Brain microvascular endothelial cell (primary cell): Measurements from ENCODE around the gene HHAT.

Experiments used
- DNase-seq: peaks from one replicate; pipeline ENCODE4 v3.0.0-alpha.2; 2020
- H3K27ac ChIP-seq: fragments of 250-450 bp; sonication (Bioruptor Pico); 2 replicates; pipeline ENCODE4 v1.5.1; 2020; ENCODE audit warnings: mild to moderate bottlenecking, moderate library complexity
- H3K27me3 ChIP-seq: fragments of 250-450 bp; sonication (Bioruptor Pico); replicated peaks from 2 replicates; pipeline ENCODE4 v1.5.1; 2020; ENCODE audit warnings: mild to moderate bottlenecking
- H3K36me3 ChIP-seq: fragments of 250-450 bp; sonication (Bioruptor Pico); replicated peaks from 2 replicates; pipeline ENCODE4 v1.5.1; 2020; ENCODE audit warnings: mild to moderate bottlenecking
- H3K4me3 ChIP-seq: 2 replicates; pipeline ENCODE4 v1.5.1; 2011; ENCODE audit warnings: low read depth, mild to moderate bottlenecking, control low read depth, low read length, moderate library complexity
- CTCF ChIP-seq: IDR thresholded peaks from 2 replicates; pipeline ENCODE4 v1.5.1; 2011; ENCODE audit warnings: low read depth, mild to moderate bottlenecking, moderate library complexity, low read length, control low read depth, inconsistent platforms; ENCODE audit errors: missing control alignments
- in situ Hi-C: cut with HindIII; loops from 2 replicates; pipeline ENCODE4 v1.10.0; 2017; ENCODE audit warnings: low sequenced_read_pairs, low pct_ligation_motif_present

HHAT gene

GRCh38 chr1:210298296-210298695, 30.4 kb upstream of the HHAT start:
- H3K4me3 ChIP-seq: no peak overlapping the region
- no peak for TF ChIP-seq CTCF
- H3K36me3 ChIP-seq: no peaks in the 10 kb centered on the region
- in situ Hi-C loops: no loop called here
- peaks cover 14% of the 10 kb centered on the region for H3K27me3 ChIP-seq
- DNase-seq: no peak
- H3K27ac ChIP-seq: no peak overlapping the region

GRCh38 chr1:210298936-210299335, 29.8 kb upstream of the HHAT start:
- Histone ChIP-seq H3K4me3 (no peak overlapping the region), H3K36me3 (no peaks in the 10 kb centered on the region), H3K27ac (no peak overlapping the region), H3K27me3 (peaks cover 14% of the 10 kb centered on the region)
- TF ChIP-seq CTCF: no peak
- DNase-seq: no peak
- in situ Hi-C loops: no loop called here

DNA sequence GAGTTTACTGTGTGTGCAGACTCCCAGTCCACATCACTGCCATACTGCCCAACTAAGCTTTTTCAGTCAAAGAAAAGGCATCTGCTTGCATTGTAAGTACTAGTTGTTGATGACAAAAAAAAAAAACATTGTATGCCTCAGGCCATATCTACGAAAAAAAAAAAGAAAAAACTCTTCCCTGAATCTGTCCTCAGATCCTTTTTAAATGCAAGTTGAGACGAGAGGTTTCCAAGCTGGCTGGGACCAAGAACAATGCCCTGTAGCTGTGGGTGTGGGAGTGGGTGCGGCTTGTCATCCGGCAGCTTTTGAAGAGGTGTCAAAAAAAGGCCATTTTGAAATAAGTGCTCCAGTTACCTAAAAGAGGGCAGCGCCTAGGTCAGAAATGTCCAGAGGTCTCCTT, 29.2 kb upstream of the HHAT start:
- Histone ChIP-seq H3K27me3 (peaks cover 14% of the 10 kb centered on the region), H3K4me3 (no peak overlapping the region), H3K27ac (no peak overlapping the region), H3K36me3 (no peaks in the 10 kb centered on the region)
- TF ChIP-seq CTCF: no peak
- DNase-seq: no peak
- in situ Hi-C loops: no loop called here

- H3K27me3 ChIP-seq: peaks cover 14% of the 10 kb centered on the region
- no peaks in the 10 kb centered on the region for H3K36me3 ChIP-seq
- DNase-seq: no peak
- no peak overlapping the region for H3K4me3 ChIP-seq
- TF ChIP-seq CTCF: no peak
- in situ Hi-C loops: no loop called here
- no peak overlapping the region for H3K27ac ChIP-seq
These were observed 27.6 kb upstream of the HHAT start for GRCh38 chr1:210300923-210301614.

DNA sequence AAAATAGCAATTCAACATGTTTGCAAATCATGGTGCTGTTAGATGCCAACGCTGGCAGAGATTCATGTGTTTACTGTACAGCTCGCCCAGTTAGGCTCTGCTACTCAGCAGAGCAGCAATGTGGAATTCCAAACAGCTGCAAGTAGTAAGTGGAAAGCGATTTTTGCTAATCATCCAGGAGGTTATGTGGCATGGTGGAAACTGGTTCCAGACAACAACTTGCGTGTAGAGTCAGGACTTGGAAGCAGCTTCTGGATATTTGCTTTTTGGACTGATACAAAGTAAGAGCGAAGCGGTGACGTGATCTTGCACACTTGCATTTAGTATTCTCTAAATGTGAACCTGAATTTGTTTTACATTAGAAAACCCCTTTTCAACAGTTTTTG, 27.1 kb upstream of the HHAT start:
- no peak overlapping the region for H3K27ac ChIP-seq
- in situ Hi-C loops: no loop called here
- no peaks in the 10 kb centered on the region for H3K36me3 ChIP-seq
- H3K27me3 ChIP-seq: peaks cover 14% of the 10 kb centered on the region
- no peak overlapping the region for H3K4me3 ChIP-seq
- no peak for DNase-seq
- TF ChIP-seq CTCF: no peak

GRCh38 chr1:210302501-210302900, 26.2 kb upstream of the HHAT start:
- in situ Hi-C loops: no loop called here
- no peak overlapping the region for H3K4me3 ChIP-seq
- H3K27ac ChIP-seq: no peak overlapping the region
- peaks cover 14% of the 10 kb centered on the region for H3K27me3 ChIP-seq
- TF ChIP-seq CTCF: no peak
- H3K36me3 ChIP-seq: no peaks in the 10 kb centered on the region
- DNase-seq: no peak
